GM20000 (cell line): ENCODE measurements around the gene ZFP92.

ENCODE experiments used
- DNase-seq: peaks from one replicate; pipeline ENCODE4 v3.0.0; 2012; ENCODE audit warnings: low spot score
- CTCF ChIP-seq: IDR thresholded peaks from 2 replicates; pipeline ENCODE4 v1.5.1; 2012; ENCODE audit warnings: mild to moderate bottlenecking, control low read depth; ENCODE audit errors: extremely low read depth, missing control alignments

ZFP92 gene

GRCh38 chrX:153371256-153371655, 40.0 kb upstream of the ZFP92 start:
- TF ChIP-seq CTCF = no peak
- no peak for DNase-seq

DNA sequence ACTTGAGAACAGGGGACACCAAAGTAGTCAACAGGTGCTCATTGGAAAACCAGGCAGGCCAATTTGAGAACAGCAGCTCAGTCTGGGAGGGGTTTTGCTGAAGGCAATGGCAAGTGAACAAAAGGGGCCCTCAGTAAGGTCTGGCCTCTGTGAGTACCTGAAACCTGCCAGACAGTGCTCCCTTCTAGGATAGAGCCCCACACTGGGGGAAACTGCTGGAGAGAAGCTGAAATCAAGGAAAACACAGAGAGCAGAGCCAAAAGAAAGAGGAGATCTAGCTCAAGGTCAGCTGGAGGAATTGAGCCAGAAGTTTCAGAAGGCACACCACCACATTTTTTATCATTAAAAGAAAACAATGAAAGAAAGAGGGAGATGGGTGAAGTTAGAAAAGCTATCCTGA, 38.3 kb upstream of the ZFP92 start:
- TF ChIP-seq CTCF = no peak
- DNase-seq = no peak

- TF ChIP-seq CTCF = no peak
- no peak for DNase-seq
These were observed 36.8 kb upstream of the ZFP92 start for GRCh38 chrX:153374426-153374825.

- TF ChIP-seq CTCF = no peak
- no peak for DNase-seq
These were observed 35.7 kb upstream of the ZFP92 start for GRCh38 chrX:153375571-153375970.

DNA sequence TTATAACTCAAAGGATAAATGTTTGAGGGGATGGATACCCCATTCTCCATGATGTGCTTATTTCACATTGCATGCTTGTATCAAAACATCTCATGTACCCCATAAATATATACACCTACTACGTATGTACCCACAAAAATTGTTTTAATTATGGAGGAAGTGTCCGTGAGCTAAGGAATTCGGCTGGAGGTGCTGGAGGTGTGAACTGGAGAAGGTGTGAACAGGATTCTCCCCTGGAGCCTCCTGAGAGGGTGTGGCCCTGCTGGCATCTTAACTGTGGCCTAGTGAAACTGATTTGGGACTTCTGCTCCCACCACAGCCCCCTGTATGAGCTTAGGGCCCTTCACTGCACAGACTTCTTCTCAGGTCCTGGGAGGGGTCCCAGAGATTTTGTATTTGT, 33.5 kb upstream of the ZFP92 start:
- no peak for TF ChIP-seq CTCF
- DNase-seq = no peak

DNA sequence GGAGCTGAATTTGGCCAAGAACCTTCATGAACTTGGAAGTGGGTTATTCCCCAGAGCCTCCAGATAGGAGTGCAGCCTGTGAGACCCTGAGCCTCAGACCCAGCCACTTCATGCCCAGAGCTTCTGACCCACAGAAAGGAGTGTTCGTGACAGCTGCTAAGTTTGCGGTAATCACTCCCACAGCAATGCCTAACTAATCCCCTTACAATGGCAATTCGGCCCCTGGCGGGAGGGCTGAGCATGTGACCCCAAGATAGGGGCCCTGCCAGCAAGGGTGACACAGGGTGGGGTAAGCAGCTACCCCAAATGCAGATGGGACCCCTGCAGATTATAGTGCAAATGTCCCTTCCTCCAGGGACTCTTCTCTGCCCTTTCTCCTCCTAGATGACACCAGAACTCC, 32.7 kb upstream of the ZFP92 start:
- no peak for TF ChIP-seq CTCF
- no peak for DNase-seq

DNA sequence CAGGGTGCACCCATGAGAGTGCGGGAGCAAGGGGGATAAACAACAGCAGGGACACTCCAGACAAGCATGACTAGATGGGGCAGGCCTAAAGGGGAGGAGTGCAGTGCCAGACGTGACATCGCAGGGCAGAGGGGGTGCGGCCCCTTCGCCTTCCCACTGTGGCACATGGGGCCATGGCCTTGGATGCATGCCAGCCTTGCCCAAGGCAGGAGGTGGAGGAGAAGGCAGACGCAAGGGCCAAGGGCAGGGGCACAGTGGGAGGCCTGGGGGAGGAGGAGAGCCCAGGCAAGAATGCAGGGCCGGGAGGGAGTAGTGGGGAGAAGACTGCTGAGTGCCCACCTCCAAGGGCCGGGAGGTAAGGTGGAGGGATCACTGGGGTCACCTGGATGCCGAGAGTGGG, 31.8 kb upstream of the ZFP92 start:
- TF ChIP-seq CTCF = no peak

DNA sequence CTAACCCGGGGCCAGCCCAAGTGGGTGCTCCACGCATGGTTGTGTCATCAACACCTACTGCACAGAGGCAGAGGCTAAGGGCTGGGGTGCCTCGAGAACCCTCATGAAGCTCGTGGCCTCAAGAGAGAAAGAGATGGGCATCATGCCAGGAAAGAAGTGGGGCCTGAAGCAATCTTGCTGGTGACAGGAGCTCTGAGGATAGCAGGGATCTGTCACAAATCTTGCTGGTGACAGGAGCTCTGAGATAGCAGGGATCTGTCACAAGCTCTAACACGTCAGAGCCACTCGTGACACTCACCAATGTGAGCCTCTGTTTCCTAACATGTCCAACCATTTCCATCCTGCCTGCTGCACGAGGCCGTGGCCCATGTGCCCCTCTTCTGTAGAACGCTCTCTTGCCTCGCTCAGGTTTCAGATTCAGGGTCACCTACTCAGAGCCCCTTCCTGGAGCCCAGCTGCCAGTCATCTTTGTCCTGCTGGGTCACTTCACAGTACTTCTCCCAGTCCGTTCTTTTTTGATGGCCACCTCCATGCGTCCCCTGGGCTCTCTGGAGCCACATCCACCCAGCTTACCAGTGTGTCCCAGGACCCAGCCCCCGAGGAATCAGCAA, 31.2 kb upstream of the ZFP92 start:
- DNase-seq = no peak
- TF ChIP-seq CTCF = no peak

More for the DNA sequence above, 31.8 kb upstream of the ZFP92 start:
- no peak for DNase-seq
